Mucosa of rectum (tissue), 2 donors: ENCODE measurements around the gene TMEM169.
"Not testable (repeated sequence)": the region's sequence is repeated elsewhere in the genome, so short reads cannot be mapped to it uniquely, and the experiment has no call there.

Experiments used
- H3K27ac ChIP-seq, 2 donors: one replicate each; pipeline ENCODE4 v1.7.0; 2013; ENCODE audit warnings: inconsistent platforms in 2 of 2, low read depth in 2 of 2, low read length in 2 of 2
- H3K27me3 ChIP-seq, 2 donors: one replicate each; pipeline ENCODE4 v1.7.0; 2013; ENCODE audit warnings: low read length in 2 of 2; ENCODE audit not compliant: control insufficient read depth in 2 of 2, insufficient read depth in 2 of 2
- H3K36me3 ChIP-seq, 2 donors: one replicate each; pipeline ENCODE4 v1.7.0; 2013; ENCODE audit warnings: low read length in 2 of 2; ENCODE audit not compliant: control insufficient read depth in 2 of 2, insufficient read depth in 2 of 2
- H3K4me1 ChIP-seq, 2 donors: one replicate each; pipeline ENCODE4 v1.7.0; 2013; ENCODE audit warnings: low read length in 2 of 2, mild to moderate bottlenecking in 1 of 2; ENCODE audit not compliant: control insufficient read depth in 2 of 2, insufficient read depth in 2 of 2
- H3K4me3 ChIP-seq, 2 donors: one replicate each; pipeline ENCODE4 v1.7.0; 2013; ENCODE audit warnings: low read length in 2 of 2
- H3K9ac ChIP-seq, 2 donors: one replicate each; pipeline ENCODE4 v1.7.0; 2013; ENCODE audit warnings: low read length in 2 of 2, low read depth in 1 of 2, mild to moderate bottlenecking in 1 of 2
- H3K9me3 ChIP-seq, 2 donors: one replicate each; pipeline ENCODE4 v1.7.0; 2013; ENCODE audit warnings: low read length in 2 of 2; ENCODE audit not compliant: control insufficient read depth in 2 of 2
- donor health status: healthy.
- donor health status: Normal muscosa, but diverticular disease.

The TMEM169 gene

GRCh38 chr2:216121255-216121654, 39.5 kb downstream of the TMEM169 start:
- H3K36me3 ChIP-seq, result peaks cover 85 to 86% of the 10 kb centered on the region in 2 donors
- H3K4me3 ChIP-seq, result no peak overlapping the region
- no peaks in the 10 kb centered on the region for H3K4me1 ChIP-seq
- no peaks in the 10 kb centered on the region for H3K9me3 ChIP-seq
- H3K27ac ChIP-seq, result no peak overlapping the region
- no peak overlapping the region for H3K9ac ChIP-seq
- H3K27me3 ChIP-seq, result no peaks in the 10 kb centered on the region

- Histone ChIP-seq H3K9me3 (no peaks in the 10 kb centered on the region), H3K27me3 (no peaks in the 10 kb centered on the region), H3K4me3 (no peak overlapping the region), H3K36me3 (peaks cover 75 to 82% of the 10 kb centered on the region in 2 donors), H3K4me1 (no peaks in the 10 kb centered on the region), H3K27ac (no peak overlapping the region), H3K9ac (no peak overlapping the region)
Measured at GRCh38 chr2:216126943-216127342, 45.2 kb downstream of the TMEM169 start.

GRCh38 chr2:216130346-216130971, 48.7 kb downstream of the TMEM169 start:
- Histone ChIP-seq H3K27ac (no peak overlapping the region), H3K9ac (no peak overlapping the region), H3K36me3 (peaks cover 76 to 82% of the 10 kb centered on the region in 2 donors)

GRCh38 chr2:216131175-216131926, 49.6 kb downstream of the TMEM169 start:
- peaks cover 68 to 79% of the 10 kb centered on the region in 2 donors for H3K36me3 ChIP-seq
- no peaks in the 10 kb centered on the region for H3K27me3 ChIP-seq
- no peak overlapping the region for H3K4me3 ChIP-seq
- H3K4me1 ChIP-seq, result no peaks in the 10 kb centered on the region
- no peaks in the 10 kb centered on the region for H3K9me3 ChIP-seq
- H3K27ac ChIP-seq, result no peak overlapping the region
- H3K9ac ChIP-seq, result no peak overlapping the region

More at GRCh38 chr2:216130346-216130971, 48.7 kb downstream of the TMEM169 start:
- Histone ChIP-seq H3K27me3 (no peaks in the 10 kb centered on the region), H3K9me3 (no peaks in the 10 kb centered on the region), H3K4me3 (no peak overlapping the region), H3K4me1 (no peaks in the 10 kb centered on the region)

- H3K9me3 ChIP-seq, result no peaks in the 10 kb centered on the region
- H3K36me3 ChIP-seq, result peaks cover 70 to 83% of the 10 kb centered on the region in 2 donors
- no peak overlapping the region for H3K4me3 ChIP-seq
- no peaks in the 10 kb centered on the region for H3K27me3 ChIP-seq
- H3K27ac ChIP-seq, result no peak overlapping the region
- no peak overlapping the region for H3K9ac ChIP-seq
- H3K4me1 ChIP-seq, result no peaks in the 10 kb centered on the region
Measured at GRCh38 chr2:216132585-216132984, 50.9 kb downstream of the TMEM169 start.

GRCh38 chr2:216133397-216133796, 51.7 kb downstream of the TMEM169 start:
- H3K9ac ChIP-seq, result no peak overlapping the region
- peaks cover 74 to 83% of the 10 kb centered on the region in 2 donors for H3K36me3 ChIP-seq
- H3K27ac ChIP-seq, result no peak overlapping the region
- no peaks in the 10 kb centered on the region for H3K4me1 ChIP-seq
- H3K4me3 ChIP-seq, result no peak overlapping the region
- no peaks in the 10 kb centered on the region for H3K27me3 ChIP-seq
- no peaks in the 10 kb centered on the region for H3K9me3 ChIP-seq

- Histone ChIP-seq H3K9me3 (no peaks in the 10 kb centered on the region), H3K36me3 (peaks cover 78 to 86% of the 10 kb centered on the region in 2 donors), H3K4me3 (no peak overlapping the region), H3K27ac (no peak overlapping the region), H3K27me3 (no peaks in the 10 kb centered on the region), H3K4me1 (no peaks in the 10 kb centered on the region), H3K9ac (no peak overlapping the region)
Measured at GRCh38 chr2:216134958-216135541, 53.3 kb downstream of the TMEM169 start.

GRCh38 chr2:216139884-216140283, 58.2 kb downstream of the TMEM169 start:
- no peak overlapping the region for H3K27ac ChIP-seq
- no peak overlapping the region for H3K9ac ChIP-seq
- no peak overlapping the region for H3K4me3 ChIP-seq
- H3K4me1 ChIP-seq, result no peaks in the 10 kb centered on the region
- H3K36me3 ChIP-seq, result peaks cover 75 to 83% of the 10 kb centered on the region in 2 donors
- H3K9me3 ChIP-seq, result no peaks in the 10 kb centered on the region
- no peaks in the 10 kb centered on the region for H3K27me3 ChIP-seq

GRCh38 chr2:216141516-216141915, 59.8 kb downstream of the TMEM169 start:
- not testable (repeated sequence) for H3K9me3 ChIP-seq, H3K27me3 ChIP-seq, H3K4me3 ChIP-seq, H3K9ac ChIP-seq, H3K27ac ChIP-seq, H3K4me1 ChIP-seq
- H3K36me3 ChIP-seq, result peaks cover 76 to 79% of the 10 kb centered on the region in 2 donors

- no peaks in the 10 kb centered on the region for H3K27me3 ChIP-seq
- no peaks in the 10 kb centered on the region for H3K9me3 ChIP-seq
- no peaks in the 10 kb centered on the region for H3K4me1 ChIP-seq
- no peak overlapping the region for H3K27ac ChIP-seq
- no peak overlapping the region for H3K4me3 ChIP-seq
- peaks cover 77 to 80% of the 10 kb centered on the region in 2 donors for H3K36me3 ChIP-seq
- no peak overlapping the region for H3K9ac ChIP-seq
Measured at GRCh38 chr2:216142540-216142939, 60.8 kb downstream of the TMEM169 start.
